ENCODE results near the gene CHST11. TPM values are rescaled to one million over a fixed set of nuclear protein-coding genes. Genes with fewer than 3 reads are reported as not detected.

CHST11 gene
- total RNA-seq, 1 donor from 2014 or later = 7.7 TPM

DNA sequence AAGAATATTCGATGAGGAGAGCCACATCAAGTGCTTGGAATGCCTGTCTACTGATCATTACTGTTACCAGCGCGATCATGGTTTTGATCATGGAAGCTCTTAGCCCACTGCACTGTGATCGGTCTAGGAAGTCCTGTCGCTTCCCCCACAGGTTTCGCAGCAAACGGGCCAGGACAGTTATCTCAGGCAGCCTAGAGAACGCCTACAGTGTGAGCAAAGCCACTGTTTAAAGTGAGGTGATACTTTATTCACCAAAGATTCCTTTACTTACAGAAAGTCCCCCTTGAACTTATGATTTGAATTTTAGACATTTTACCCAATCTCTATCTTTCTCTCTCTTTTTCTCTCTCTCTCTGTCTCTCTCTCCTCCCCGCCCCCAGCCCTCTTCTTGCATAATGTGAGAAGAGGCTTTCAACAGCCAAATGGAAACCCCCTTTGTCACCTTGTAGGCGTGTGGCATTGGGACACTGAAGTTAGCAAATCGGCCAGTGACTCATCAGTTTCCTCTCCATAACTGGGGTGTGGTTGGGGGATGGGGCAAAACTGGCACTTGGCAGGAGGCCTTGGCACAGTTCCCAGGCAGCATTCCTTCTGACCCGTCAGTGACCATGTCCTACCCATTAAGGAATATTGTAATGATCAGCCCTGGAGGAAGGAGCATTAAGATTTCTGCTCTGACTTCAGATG, 214.8 kb downstream of the CHST11 start:
- H2AFZ ChIP-seq (replicated peaks) = no peak overlapping the region
- peaks cover 12% of the 10 kb centered on the region for H3F3A ChIP-seq (ENCODE audit: low read depth)
- H3K27me3 ChIP-seq = no peaks in the 10 kb centered on the region
- H3K27ac ChIP-seq = no peak overlapping the region
- H3K79me2 ChIP-seq (ENCODE audit: low read depth) = no peaks in the 10 kb centered on the region
- H3K4me3 ChIP-seq = no peak overlapping the region
- Mint-ChIP-seq H3K27me3 (ENCODE audit: insufficient read depth, low read depth) (peaks cover 2% of the 10 kb centered on the region), H3K36me3 (no peaks in the 10 kb centered on the region), H3K4me3 (no peak overlapping the region), H3K27ac (no peak overlapping the region), H3K9me3 (no peaks in the 10 kb centered on the region), H3K4me1 (peaks cover 51% of the 10 kb centered on the region)
- H3K4me2 ChIP-seq = no peak overlapping the region
- no peak overlapping the region for H3K9ac ChIP-seq
- H4K20me1 ChIP-seq (ENCODE audit: low read depth) = peaks cover 11% of the 10 kb centered on the region
- DNase-seq (ENCODE audit: low spot score) = no peak
- peaks cover 29% of the 10 kb centered on the region for H3K4me1 ChIP-seq
- no peaks in the 10 kb centered on the region for H3K36me3 ChIP-seq
- H3K9me3 ChIP-seq (ENCODE audit: low read depth) = no peaks in the 10 kb centered on the region
- TF ChIP-seq, protein P1, sequence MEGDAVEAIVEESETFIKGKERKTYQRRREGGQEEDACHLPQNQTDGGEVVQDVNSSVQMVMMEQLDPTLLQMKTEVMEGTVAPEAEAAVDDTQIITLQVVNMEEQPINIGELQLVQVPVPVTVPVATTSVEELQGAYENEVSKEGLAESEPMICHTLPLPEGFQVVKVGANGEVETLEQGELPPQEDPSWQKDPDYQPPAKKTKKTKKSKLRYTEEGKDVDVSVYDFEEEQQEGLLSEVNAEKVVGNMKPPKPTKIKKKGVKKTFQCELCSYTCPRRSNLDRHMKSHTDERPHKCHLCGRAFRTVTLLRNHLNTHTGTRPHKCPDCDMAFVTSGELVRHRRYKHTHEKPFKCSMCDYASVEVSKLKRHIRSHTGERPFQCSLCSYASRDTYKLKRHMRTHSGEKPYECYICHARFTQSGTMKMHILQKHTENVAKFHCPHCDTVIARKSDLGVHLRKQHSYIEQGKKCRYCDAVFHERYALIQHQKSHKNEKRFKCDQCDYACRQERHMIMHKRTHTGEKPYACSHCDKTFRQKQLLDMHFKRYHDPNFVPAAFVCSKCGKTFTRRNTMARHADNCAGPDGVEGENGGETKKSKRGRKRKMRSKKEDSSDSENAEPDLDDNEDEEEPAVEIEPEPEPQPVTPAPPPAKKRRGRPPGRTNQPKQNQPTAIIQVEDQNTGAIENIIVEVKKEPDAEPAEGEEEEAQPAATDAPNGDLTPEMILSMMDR (IDR thresholded peaks at IDR 0.05) = no peak
- no peak for TF ChIP-seq EZH2 (IDR thresholded peaks at IDR 0.05)
- no peak for TF ChIP-seq EZH2phosphoT487 (IDR thresholded peaks at IDR 0.05)

DNA sequence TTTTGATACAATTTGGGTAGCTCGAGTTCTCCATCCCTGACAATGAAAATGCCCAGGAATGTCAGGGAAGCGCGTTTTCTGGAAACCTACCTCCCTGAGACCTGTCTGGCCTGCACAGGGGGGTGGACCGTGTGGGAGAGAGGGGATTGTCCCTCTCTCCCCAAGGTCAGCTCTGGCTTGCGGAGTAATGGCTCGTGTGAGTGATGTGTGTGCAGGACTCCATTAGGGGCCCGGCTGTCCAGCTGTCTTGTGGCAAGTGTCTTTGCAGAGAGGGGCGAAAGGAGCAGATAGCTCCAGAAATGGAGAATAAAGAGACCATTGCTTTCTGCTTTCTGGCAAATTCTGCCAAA, 215.3 kb downstream of the CHST11 start:
- no peaks in the 10 kb centered on the region for H3K9me3 Mint-ChIP-seq
- H2AFZ ChIP-seq (replicated peaks) = no peak overlapping the region
- no peaks in the 10 kb centered on the region for H3K27me3 ChIP-seq
- TF ChIP-seq EZH2 (IDR thresholded peaks at IDR 0.05) (no peak), EZH2phosphoT487 (IDR thresholded peaks at IDR 0.05) (no peak)
- TF ChIP-seq, protein P1 (IDR thresholded peaks at IDR 0.05) = no peak
- no peak overlapping the region for H3K9ac ChIP-seq
- H3K4me1 Mint-ChIP-seq = peaks cover 54% of the 10 kb centered on the region
- H3K36me3 Mint-ChIP-seq = no peaks in the 10 kb centered on the region
- H4K20me1 ChIP-seq (ENCODE audit: low read depth) = peaks cover 11% of the 10 kb centered on the region
- no peaks in the 10 kb centered on the region for H3K79me2 ChIP-seq (ENCODE audit: low read depth)
- H3K4me3 Mint-ChIP-seq = no peak overlapping the region
- no peaks in the 10 kb centered on the region for H3K9me3 ChIP-seq (ENCODE audit: low read depth)
- H3K27ac ChIP-seq = no peak overlapping the region
- H3F3A ChIP-seq (ENCODE audit: low read depth) = peaks cover 12% of the 10 kb centered on the region
- H3K27me3 Mint-ChIP-seq (ENCODE audit: insufficient read depth, low read depth) = peaks cover 2% of the 10 kb centered on the region
- H3K4me2 ChIP-seq = no peak overlapping the region
- no peaks in the 10 kb centered on the region for H3K36me3 ChIP-seq
- H3K4me3 ChIP-seq = no peak overlapping the region
- H3K27ac Mint-ChIP-seq = no peak overlapping the region
- H3K4me1 ChIP-seq = peaks cover 32% of the 10 kb centered on the region
- DNase-seq (ENCODE audit: low spot score) = no peak

DNA sequence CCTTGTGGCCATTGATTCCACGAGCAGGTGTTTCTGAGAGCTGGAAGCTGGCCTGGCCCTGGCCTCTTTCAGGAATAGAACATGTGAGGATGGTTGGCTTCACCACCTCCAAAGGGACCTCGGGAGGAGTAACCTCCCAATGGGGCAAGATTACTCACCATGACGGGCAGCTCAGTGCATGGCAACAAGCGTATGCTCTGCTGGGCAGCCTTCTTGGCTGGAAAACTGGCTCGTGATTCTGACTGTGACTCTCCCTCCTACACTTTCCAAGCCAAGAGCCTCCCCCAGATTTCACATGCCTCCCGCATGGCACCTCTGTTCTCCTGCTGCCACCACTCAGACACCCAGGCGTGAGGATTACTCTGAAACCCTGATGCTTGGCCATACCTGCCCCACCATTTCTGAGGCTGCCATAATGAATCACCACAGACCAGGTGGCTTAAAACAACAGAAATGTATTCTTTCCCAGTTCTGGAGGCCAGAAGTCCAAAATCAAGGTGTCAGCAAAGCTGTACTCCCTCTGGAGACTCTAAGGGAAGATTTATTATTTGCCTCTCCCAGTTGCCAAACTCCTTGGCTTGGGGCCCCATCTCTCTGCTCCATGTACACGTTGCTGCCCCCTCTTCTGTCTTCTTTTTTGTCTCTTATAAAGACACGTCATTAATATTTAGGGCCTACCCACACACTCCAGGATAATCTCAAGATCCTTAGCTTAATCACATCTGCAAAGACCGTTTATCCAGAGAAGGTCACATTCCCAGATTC, 215.9 kb downstream of the CHST11 start:
- H3K27ac ChIP-seq = no peak overlapping the region
- H3K27me3 ChIP-seq = no peaks in the 10 kb centered on the region
- H3K36me3 ChIP-seq = no peaks in the 10 kb centered on the region
- H3K4me2 ChIP-seq = no peak overlapping the region
- no peaks in the 10 kb centered on the region for H3K36me3 Mint-ChIP-seq
- peaks cover 36% of the 10 kb centered on the region for H3K4me1 ChIP-seq
- H3K27ac Mint-ChIP-seq = no peak overlapping the region
- TF ChIP-seq, protein P1 (IDR thresholded peaks at IDR 0.05) = no peak
- TF ChIP-seq EZH2phosphoT487 (IDR thresholded peaks at IDR 0.05) = no peak
- TF ChIP-seq EZH2 (IDR thresholded peaks at IDR 0.05) = no peak
- H4K20me1 ChIP-seq (ENCODE audit: low read depth) = peaks cover 11% of the 10 kb centered on the region
- no peak overlapping the region for H3K9ac ChIP-seq
- H3K9me3 Mint-ChIP-seq = no peaks in the 10 kb centered on the region
- H3K4me3 ChIP-seq = no peak overlapping the region
- H2AFZ ChIP-seq (replicated peaks) = no peak overlapping the region
- H3K4me3 Mint-ChIP-seq = no peak overlapping the region
- H3K27me3 Mint-ChIP-seq (ENCODE audit: insufficient read depth, low read depth) = peaks cover 2% of the 10 kb centered on the region
- DNase-seq (ENCODE audit: low spot score) = no peak
- no peaks in the 10 kb centered on the region for H3K9me3 ChIP-seq (ENCODE audit: low read depth)
- H3F3A ChIP-seq (ENCODE audit: low read depth) = peaks cover 12% of the 10 kb centered on the region
- no peaks in the 10 kb centered on the region for H3K79me2 ChIP-seq (ENCODE audit: low read depth)
- peaks cover 55% of the 10 kb centered on the region for H3K4me1 Mint-ChIP-seq

All from neural progenitor cell (in vitro differentiated cells).